Esophagus squamous epithelium (tissue), 4 donors: Measurements from ENCODE around the gene ZNF41.

ENCODE experiments used
- POLR2A ChIP-seq, 4 donors: fragments of 450-650 bp; IDR thresholded peaks; one replicate each; pipeline ENCODE4 v1.6.1; 2017; ENCODE audit warnings: antibody characterized with exemption in 4 of 4, mild to moderate bottlenecking in 4 of 4, moderate library complexity in 3 of 4
- TF ChIP-seq, protein P1 (sequence below), 6 experiments: fragments of 450-650 bp in 4 of 6; fragments of 200-600 bp in 2 of 6; sonication (generic) in 2 of 6; IDR thresholded peaks; one replicate each; pipeline ENCODE4 v1.5.1; 2016 to 2019; ENCODE audit warnings: antibody characterized with exemption in 6 of 6, mild to moderate bottlenecking in 4 of 6, moderate library complexity in 4 of 6

DNA sequence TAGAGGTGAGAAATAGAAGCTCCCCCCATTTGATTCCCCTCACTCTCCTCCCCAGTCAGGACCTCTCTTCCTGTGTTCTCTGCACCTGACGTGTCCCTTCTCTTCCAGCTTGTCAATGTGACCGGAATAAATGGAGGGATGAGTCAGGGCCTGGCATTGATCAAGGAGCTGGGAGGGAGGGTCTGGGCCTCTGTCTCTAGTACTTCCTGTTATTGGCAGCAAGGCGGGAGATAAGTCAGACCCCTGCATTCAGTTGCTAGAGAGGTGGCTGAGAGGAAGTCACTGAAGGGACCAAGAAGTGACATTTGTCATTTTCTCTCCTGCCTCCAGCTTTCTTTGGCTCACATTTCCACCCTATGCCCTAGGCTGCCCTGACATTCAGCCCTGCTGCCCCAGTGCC, 35.1 kb upstream of the ZNF41 start:
- no peak for TF ChIP-seq POLR2A (IDR thresholded peaks at IDR 0.05)
- TF ChIP-seq, protein P1, sequence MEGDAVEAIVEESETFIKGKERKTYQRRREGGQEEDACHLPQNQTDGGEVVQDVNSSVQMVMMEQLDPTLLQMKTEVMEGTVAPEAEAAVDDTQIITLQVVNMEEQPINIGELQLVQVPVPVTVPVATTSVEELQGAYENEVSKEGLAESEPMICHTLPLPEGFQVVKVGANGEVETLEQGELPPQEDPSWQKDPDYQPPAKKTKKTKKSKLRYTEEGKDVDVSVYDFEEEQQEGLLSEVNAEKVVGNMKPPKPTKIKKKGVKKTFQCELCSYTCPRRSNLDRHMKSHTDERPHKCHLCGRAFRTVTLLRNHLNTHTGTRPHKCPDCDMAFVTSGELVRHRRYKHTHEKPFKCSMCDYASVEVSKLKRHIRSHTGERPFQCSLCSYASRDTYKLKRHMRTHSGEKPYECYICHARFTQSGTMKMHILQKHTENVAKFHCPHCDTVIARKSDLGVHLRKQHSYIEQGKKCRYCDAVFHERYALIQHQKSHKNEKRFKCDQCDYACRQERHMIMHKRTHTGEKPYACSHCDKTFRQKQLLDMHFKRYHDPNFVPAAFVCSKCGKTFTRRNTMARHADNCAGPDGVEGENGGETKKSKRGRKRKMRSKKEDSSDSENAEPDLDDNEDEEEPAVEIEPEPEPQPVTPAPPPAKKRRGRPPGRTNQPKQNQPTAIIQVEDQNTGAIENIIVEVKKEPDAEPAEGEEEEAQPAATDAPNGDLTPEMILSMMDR (IDR thresholded peaks at IDR 0.05): no peak
